Natural killer cell treated with Interleukin-12 subunit alpha and Interleukin-12 subunit beta and Interleukin-15 and Interleukin-18, amount 100 ng/mL, for 72 hours (primary cell): Measurements from ENCODE around the gene AK4. TPM values are rescaled to one million over a fixed set of nuclear protein-coding genes. Genes with fewer than 3 reads are reported as not detected.

Experiments used
- total RNA-seq, 2 donors: library from RNA; stranded (reverse); gene quantifications; one replicate each; pipeline ENCODE4 v1.2.3, GENCODE V29; 2022

The AK4 gene
- total RNA-seq, 2 donors from 2014 or later = 24.4 to 87.9 TPM

Other genes starting within 250 kb of the AK4 start
- 100 to 1,000 TPM; 132 to 198 TPM for gene JAK1, start 181.7 kb upstream of the AK4 start, total RNA-seq
- 1 to 10 TPM; 1.6 to 10.0 TPM for gene DNAJC6, start 161.3 kb downstream of the AK4 start, total RNA-seq